ENCODE data around the gene NRAP. TPM values are rescaled to one million over a fixed set of nuclear protein-coding genes. Genes with fewer than 3 reads are reported as not detected.

Gene NRAP
- polyA plus RNA-seq, 1 donor from 2014 or later = not detected

DNA sequence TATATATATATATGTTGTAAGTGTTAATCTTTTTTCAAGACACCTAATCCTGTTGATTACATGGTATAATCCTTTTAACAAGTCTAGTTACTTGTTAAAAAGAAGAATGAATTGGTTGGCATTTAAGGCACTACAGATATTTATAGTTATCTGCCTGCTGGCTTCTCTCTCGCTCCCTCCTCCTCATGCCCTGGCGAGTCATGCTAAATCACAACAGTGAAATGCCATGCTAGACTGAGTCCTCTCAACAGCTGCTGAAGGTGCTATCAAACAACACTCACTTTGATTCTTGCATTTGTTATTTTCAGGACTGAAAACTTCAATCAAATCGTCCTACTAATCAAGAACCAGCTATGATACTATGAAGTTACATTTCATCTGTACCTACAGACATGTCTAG lies 15.4 kb downstream of the NRAP start:
- no peak overlapping the region for H3K27ac ChIP-seq (ENCODE audit: low read length)
- H3K9me2 ChIP-seq (ENCODE audit: insufficient read depth, low read length) = no peaks in the 10 kb centered on the region
- no peak overlapping the region for H2AFZ ChIP-seq (ENCODE audit: low read depth, low read length)
- H3K4me2 ChIP-seq (ENCODE audit: low read length) = no peak overlapping the region
- H3K9ac ChIP-seq (ENCODE audit: low read length) = no peak overlapping the region
- no peaks in the 10 kb centered on the region for H3K79me2 ChIP-seq (replicated peaks; ENCODE audit: insufficient read depth, low read length)
- H3K9me3 ChIP-seq (ENCODE audit: low read length) = no peaks in the 10 kb centered on the region
- H4K20me1 ChIP-seq (ENCODE audit: insufficient read depth) = no peaks in the 10 kb centered on the region
- no peaks in the 10 kb centered on the region for H3F3A ChIP-seq (ENCODE audit: insufficient read depth, low read length, poor library complexity, severe bottlenecking)
- no peak overlapping the region for H3K4me3 ChIP-seq (ENCODE audit: low read length)
- no peaks in the 10 kb centered on the region for H3K36me3 ChIP-seq (ENCODE audit: insufficient read depth, low read length)
- TF ChIP-seq POLR2AphosphoS5 (IDR thresholded peaks at IDR 0.05) = no peak
- TF ChIP-seq SMC3 (conservative IDR thresholded peaks at IDR 0.05; ENCODE audit: poor library complexity) = no peak
- no peak for TF ChIP-seq REST (IDR thresholded peaks at IDR 0.05; ENCODE audit: borderline replicate concordance)
- no peak for TF ChIP-seq EZH2 (IDR thresholded peaks at IDR 0.05; ENCODE audit: borderline replicate concordance, insufficient read depth, low read length, poor library complexity, severe bottlenecking)
- TF ChIP-seq EP300 (conservative IDR thresholded peaks at IDR 0.05; ENCODE audit: poor library complexity, severe bottlenecking) = no peak
- TF ChIP-seq RAD21 (conservative IDR thresholded peaks at IDR 0.05) = no peak
- no peak for TF ChIP-seq MXI1 (conservative IDR thresholded peaks at IDR 0.05; ENCODE audit: poor library complexity, severe bottlenecking)
- no peak for TF ChIP-seq TAF1 (IDR thresholded peaks at IDR 0.05; ENCODE audit: low read depth)
- TF ChIP-seq, protein P1, sequence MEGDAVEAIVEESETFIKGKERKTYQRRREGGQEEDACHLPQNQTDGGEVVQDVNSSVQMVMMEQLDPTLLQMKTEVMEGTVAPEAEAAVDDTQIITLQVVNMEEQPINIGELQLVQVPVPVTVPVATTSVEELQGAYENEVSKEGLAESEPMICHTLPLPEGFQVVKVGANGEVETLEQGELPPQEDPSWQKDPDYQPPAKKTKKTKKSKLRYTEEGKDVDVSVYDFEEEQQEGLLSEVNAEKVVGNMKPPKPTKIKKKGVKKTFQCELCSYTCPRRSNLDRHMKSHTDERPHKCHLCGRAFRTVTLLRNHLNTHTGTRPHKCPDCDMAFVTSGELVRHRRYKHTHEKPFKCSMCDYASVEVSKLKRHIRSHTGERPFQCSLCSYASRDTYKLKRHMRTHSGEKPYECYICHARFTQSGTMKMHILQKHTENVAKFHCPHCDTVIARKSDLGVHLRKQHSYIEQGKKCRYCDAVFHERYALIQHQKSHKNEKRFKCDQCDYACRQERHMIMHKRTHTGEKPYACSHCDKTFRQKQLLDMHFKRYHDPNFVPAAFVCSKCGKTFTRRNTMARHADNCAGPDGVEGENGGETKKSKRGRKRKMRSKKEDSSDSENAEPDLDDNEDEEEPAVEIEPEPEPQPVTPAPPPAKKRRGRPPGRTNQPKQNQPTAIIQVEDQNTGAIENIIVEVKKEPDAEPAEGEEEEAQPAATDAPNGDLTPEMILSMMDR (IDR thresholded peaks at IDR 0.05; ENCODE audit: poor library complexity, severe bottlenecking) = no peak
- H3K27me3 ChIP-seq (ENCODE audit: insufficient read depth, low read depth, low read length) = no peaks in the 10 kb centered on the region

GRCh38 chr10:113647812-113648211 lies 16.0 kb downstream of the NRAP start:
- H3K9me3 ChIP-seq (ENCODE audit: low read length) = no peaks in the 10 kb centered on the region
- H3K79me2 ChIP-seq (replicated peaks; ENCODE audit: insufficient read depth, low read length) = no peaks in the 10 kb centered on the region
- no peaks in the 10 kb centered on the region for H3F3A ChIP-seq (ENCODE audit: insufficient read depth, low read length, poor library complexity, severe bottlenecking)
- no peak overlapping the region for H3K4me2 ChIP-seq (ENCODE audit: low read length)
- no peak overlapping the region for H3K4me3 ChIP-seq (ENCODE audit: low read length)
- H4K20me1 ChIP-seq (ENCODE audit: insufficient read depth) = no peaks in the 10 kb centered on the region
- H3K27me3 ChIP-seq (ENCODE audit: insufficient read depth, low read depth, low read length) = no peaks in the 10 kb centered on the region
- no peak overlapping the region for H3K9ac ChIP-seq (ENCODE audit: low read length)
- H3K27ac ChIP-seq (ENCODE audit: low read length) = no peak overlapping the region
- no peak overlapping the region for H2AFZ ChIP-seq (ENCODE audit: low read depth, low read length)
- no peaks in the 10 kb centered on the region for H3K36me3 ChIP-seq (ENCODE audit: insufficient read depth, low read length)
- H3K9me2 ChIP-seq (ENCODE audit: insufficient read depth, low read length) = no peaks in the 10 kb centered on the region
- TF ChIP-seq, protein P1 (IDR thresholded peaks at IDR 0.05; ENCODE audit: poor library complexity, severe bottlenecking) = no peak
- TF ChIP-seq TAF1 (IDR thresholded peaks at IDR 0.05; ENCODE audit: low read depth) (no peak), MXI1 (conservative IDR thresholded peaks at IDR 0.05; ENCODE audit: poor library complexity, severe bottlenecking) (no peak), SMC3 (conservative IDR thresholded peaks at IDR 0.05; ENCODE audit: poor library complexity) (no peak), EZH2 (IDR thresholded peaks at IDR 0.05; ENCODE audit: borderline replicate concordance, insufficient read depth, low read length, poor library complexity, severe bottlenecking) (no peak), RAD21 (conservative IDR thresholded peaks at IDR 0.05) (no peak), REST (IDR thresholded peaks at IDR 0.05; ENCODE audit: borderline replicate concordance) (no peak), POLR2AphosphoS5 (IDR thresholded peaks at IDR 0.05) (no peak), EP300 (conservative IDR thresholded peaks at IDR 0.05; ENCODE audit: poor library complexity, severe bottlenecking) (no peak)

Data from neural cell (in vitro differentiated cells).